ENCODE results near the gene ZNF891. TPM values are rescaled to one million over a fixed set of nuclear protein-coding genes. Genes with fewer than 3 reads are reported as not detected.

The ZNF891 gene
- total RNA-seq, 1 donor from 2014 or later, result 3.4 TPM

DNA sequence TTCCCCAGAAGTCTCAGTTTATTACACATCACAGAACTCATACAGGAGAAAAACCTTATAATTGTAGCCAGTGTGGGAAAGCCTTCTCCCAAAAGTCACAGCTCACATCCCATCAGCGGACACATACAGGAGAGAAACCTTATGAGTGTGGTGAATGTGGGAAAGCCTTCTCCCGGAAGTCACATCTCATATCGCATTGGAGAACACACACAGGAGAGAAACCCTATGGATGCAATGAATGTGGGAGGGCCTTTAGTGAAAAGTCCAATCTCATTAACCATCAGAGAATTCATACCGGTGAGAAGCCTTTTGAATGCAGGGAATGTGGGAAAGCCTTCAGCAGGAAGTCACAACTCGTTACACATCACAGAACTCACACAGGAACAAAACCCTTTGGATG, 72.6 kb downstream of the ZNF891 start:
- no peak for DNase-seq (ENCODE audit: extremely low spot score in 2 of 2)
- H3K27me3 ChIP-seq, result no peaks in the 10 kb centered on the region
- intact Hi-C loops (cut with DNase I), result no loop called here
- no peaks in the 10 kb centered on the region for H3K4me1 ChIP-seq
- H3K27ac ChIP-seq, result no peak overlapping the region
- peaks cover 87% of the 10 kb centered on the region for H3K9me3 ChIP-seq
- H3K4me3 ChIP-seq, result no peak overlapping the region
- H3K36me3 ChIP-seq, result peaks cover 3 to 77% of the 10 kb centered on the region in 2 donors
- TF ChIP-seq POLR2AphosphoS5 (IDR thresholded peaks at IDR 0.05; ENCODE audit: insufficient read depth in 1 of 2, low read depth in 1 of 2) (no peak), POLR2A (IDR thresholded peaks at IDR 0.05) (no peak)

Other genes with a start within 250 kb of the ZNF891 start
- 37.1 TPM for gene CHFR, start 242.7 kb downstream of the ZNF891 start, total RNA-seq
- 10.1 TPM for gene ZNF605, start 174.0 kb downstream of the ZNF891 start, total RNA-seq
- gene ZNF26, start 143.9 kb downstream of the ZNF891 start, total RNA-seq, result 11.8 TPM
- 24.6 TPM for gene ZNF84, start 92.8 kb downstream of the ZNF891 start, total RNA-seq
- 9.3 TPM for gene ZNF140, start 49.4 kb downstream of the ZNF891 start, total RNA-seq
- gene ZNF10, start 353 bp upstream of the ZNF891 start, total RNA-seq, result 10.8 TPM
- gene ZNF268, start 51.2 kb upstream of the ZNF891 start, total RNA-seq, result 9.1 TPM
- gene ANHX, start 105.6 kb upstream of the ZNF891 start, total RNA-seq, result not detected

All from vagina (tissue), 2 donors.